Measurements from ENCODE around the gene ELL.

Gene ELL

DNA sequence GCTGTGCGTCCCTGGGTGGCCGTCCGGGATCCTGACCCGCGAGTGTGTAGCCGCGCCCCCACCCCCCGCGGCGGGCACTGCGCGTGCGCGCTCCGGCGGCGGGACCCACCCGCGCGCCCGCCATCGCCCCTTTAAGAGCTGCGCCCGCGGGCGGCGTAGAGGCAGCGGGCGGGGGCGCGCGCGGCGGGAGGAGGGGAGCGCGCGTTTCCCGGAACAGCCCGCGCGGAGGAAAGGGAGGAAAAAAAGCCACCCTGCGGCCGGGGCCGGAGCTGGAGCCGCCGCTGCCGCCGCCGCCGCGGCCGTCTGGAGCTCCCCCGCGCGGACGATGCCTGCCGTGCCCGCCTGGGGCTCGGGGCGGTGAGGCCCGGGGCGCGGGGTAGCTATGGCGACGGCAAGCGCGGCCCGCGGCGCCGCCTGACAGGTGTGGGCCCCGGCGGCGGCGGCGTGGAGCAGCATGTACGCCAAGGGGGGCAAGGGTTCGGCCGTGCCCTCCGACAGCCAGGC lies 102.6 kb downstream of the ELL start, which contains the start of gene SSBP4:
Gene SSBP4, plus strand, starts transcription at position 204 of the 504 bp plus-strand sequence. Its CDS starts 251 bp downstream, at position 455.
- whole genome bisulfite sequencing (ENCODE audit: extremely low coverage, insufficient coverage, low lambda C conversion rate) = no CpG with 5 or more reads among the region's 80 CpGs
- H3K23ac ChIP-seq (ENCODE audit: low read length) = no peak within 1 kb of the TSS
- peaks cover 8% of the 10 kb centered on the region for H3K79me1 ChIP-seq (ENCODE audit: low read length)
- H3K79me2 ChIP-seq (ENCODE audit: control insufficient read depth, insufficient read depth, low read length) = peaks cover 7% of the 10 kb centered on the region
- no peaks in the 10 kb centered on the region for H3K27me3 ChIP-seq (ENCODE audit: insufficient read depth, low read length, poor library complexity)
- H3K4me3 ChIP-seq (ENCODE audit: low read length) = peak within 1 kb of the TSS; percentile 29
- no peak within 1 kb of the TSS for H2BK15ac ChIP-seq (replicated peaks; ENCODE audit: low read depth)
- peak within 1 kb of the TSS; percentile 31 for H3K27ac ChIP-seq (ENCODE audit: low read depth, low read length)
- peak within 1 kb of the TSS; percentile 45 for H3K4me2 ChIP-seq (ENCODE audit: low read length)
- H2BK120ac ChIP-seq (ENCODE audit: low read depth, low read length) = peak within 1 kb of the TSS; percentile 14
- no peak within 1 kb of the TSS for H4K5ac ChIP-seq (ENCODE audit: low read length)
- H3K9ac ChIP-seq (ENCODE audit: low read length) = peak within 1 kb of the TSS; percentile 70
- H3K56ac ChIP-seq (ENCODE audit: low read length) = peak within 1 kb of the TSS; percentile 95
- H3K4me1 ChIP-seq (ENCODE audit: control insufficient read depth, low read depth, low read length) = peaks cover 7% of the 10 kb centered on the region
- H3K4ac ChIP-seq (ENCODE audit: low read depth, low read length) = peak within 1 kb of the TSS; percentile 58
- H3K36me3 ChIP-seq (ENCODE audit: control insufficient read depth, insufficient read depth, low read length) = no peaks in the 10 kb centered on the region
- H2BK5ac ChIP-seq (ENCODE audit: low read length) = peak within 1 kb of the TSS; percentile 45
- peak within 1 kb of the TSS; percentile 54 for H2AK5ac ChIP-seq (ENCODE audit: low read length)
- no peak within 1 kb of the TSS for H4K8ac ChIP-seq (ENCODE audit: low read depth, low read length)
- peak; percentile 86 for DNase-seq
- peak within 1 kb of the TSS; percentile 20 for H3K18ac ChIP-seq (ENCODE audit: low read length)

DNA sequence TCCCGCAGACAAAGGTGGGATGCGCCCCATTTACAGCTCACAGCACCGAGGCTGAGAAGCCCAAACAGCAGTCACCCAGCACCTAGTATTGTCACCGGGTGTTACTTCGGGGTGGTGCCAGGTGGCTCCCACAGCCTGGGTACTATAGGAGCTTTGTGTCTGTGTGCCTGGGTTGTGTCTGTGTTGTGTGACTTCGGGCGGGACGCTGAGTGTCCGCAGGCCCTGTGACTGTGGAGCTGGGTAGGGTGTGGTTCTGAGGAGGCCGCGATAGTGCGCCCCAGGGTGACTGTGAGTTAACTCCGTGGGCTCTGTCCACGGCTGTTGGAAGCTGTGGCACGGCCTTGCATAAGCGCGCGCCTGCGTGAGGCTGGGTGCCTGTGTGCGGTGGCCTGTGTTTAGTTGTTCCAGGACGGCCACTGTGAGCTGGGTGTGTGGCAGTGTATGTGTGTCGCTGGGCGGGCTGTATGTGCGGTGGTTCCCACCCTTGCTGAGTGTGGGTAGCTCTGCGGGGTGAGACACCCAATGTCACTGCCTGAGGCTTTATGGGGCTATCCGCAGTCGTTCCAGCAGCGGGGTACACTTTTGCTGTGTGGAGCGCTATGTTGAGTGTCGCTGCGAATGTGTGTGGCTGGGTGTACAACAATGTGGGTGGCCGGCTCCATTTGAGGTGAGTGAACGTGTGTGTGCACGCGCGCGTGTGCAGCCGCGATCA lies 103.2 kb downstream of the ELL start:
- H3K4ac ChIP-seq (ENCODE audit: low read depth, low read length) = no peak overlapping the region
- H3K23ac ChIP-seq (ENCODE audit: low read length) = no peak overlapping the region
- H4K5ac ChIP-seq (ENCODE audit: low read length) = no peak overlapping the region
- no peaks in the 10 kb centered on the region for H3K27me3 ChIP-seq (ENCODE audit: insufficient read depth, low read length, poor library complexity)
- H3K9ac ChIP-seq (ENCODE audit: low read length) = peak overlapping the region; percentile 70
- no peak overlapping the region for H3K4me3 ChIP-seq (ENCODE audit: low read length)
- H3K56ac ChIP-seq (ENCODE audit: low read length) = peak overlapping the region; percentile 95
- peak overlapping the region; percentile 45 for H2BK5ac ChIP-seq (ENCODE audit: low read length)
- WGBS (ENCODE audit: extremely low coverage, insufficient coverage, low lambda C conversion rate) = no CpG with 5 or more reads among the region's 39 CpGs
- H2BK120ac ChIP-seq (ENCODE audit: low read depth, low read length) = peak overlapping the region; percentile 14
- H3K18ac ChIP-seq (ENCODE audit: low read length) = peak overlapping the region; percentile 5
- H3K4me2 ChIP-seq (ENCODE audit: low read length) = peak overlapping the region; percentile 19
- H3K4me1 ChIP-seq (ENCODE audit: control insufficient read depth, low read depth, low read length) = peaks cover 7% of the 10 kb centered on the region
- DNase-seq = no peak
- peaks cover 8% of the 10 kb centered on the region for H3K79me1 ChIP-seq (ENCODE audit: low read length)
- no peak overlapping the region for H4K8ac ChIP-seq (ENCODE audit: low read depth, low read length)
- peak overlapping the region; percentile 31 for H3K27ac ChIP-seq (ENCODE audit: low read depth, low read length)
- H2BK15ac ChIP-seq (replicated peaks; ENCODE audit: low read depth) = no peak overlapping the region
- peak overlapping the region; percentile 54 for H2AK5ac ChIP-seq (ENCODE audit: low read length)
- H3K79me2 ChIP-seq (ENCODE audit: control insufficient read depth, insufficient read depth, low read length) = peaks cover 7% of the 10 kb centered on the region
- no peaks in the 10 kb centered on the region for H3K36me3 ChIP-seq (ENCODE audit: control insufficient read depth, insufficient read depth, low read length)

DNA sequence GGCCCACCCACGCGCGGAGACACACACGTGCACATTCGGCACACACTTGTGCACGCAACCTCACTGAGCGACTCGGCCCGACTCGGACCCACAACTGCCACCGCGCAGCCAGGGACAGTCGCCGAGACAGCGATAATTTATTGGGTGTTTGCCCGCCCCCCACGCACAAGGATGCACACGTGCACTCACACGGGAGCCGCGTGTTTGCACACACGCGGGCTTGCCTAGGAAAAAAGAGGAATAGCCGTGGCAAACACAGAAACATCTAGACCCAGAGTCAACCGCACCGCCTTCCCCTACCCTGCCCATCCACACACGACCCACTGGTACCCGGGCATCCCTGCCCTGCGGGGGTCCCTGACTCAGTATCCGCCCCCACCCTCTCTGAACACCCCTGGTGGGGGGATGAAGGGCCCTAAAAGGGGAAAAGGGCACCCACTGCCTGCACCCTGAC lies 103.8 kb downstream of the ELL start:
- WGBS (ENCODE audit: extremely low coverage, insufficient coverage, low lambda C conversion rate) = no CpG with 5 or more reads among the region's 30 CpGs
- H3K23ac ChIP-seq (ENCODE audit: low read length) = no peak overlapping the region
- H2BK5ac ChIP-seq (ENCODE audit: low read length) = peak overlapping the region; percentile 80
- H3K4ac ChIP-seq (ENCODE audit: low read depth, low read length) = peak overlapping the region; percentile 9
- no peak overlapping the region for H3K4me3 ChIP-seq (ENCODE audit: low read length)
- H2BK15ac ChIP-seq (replicated peaks; ENCODE audit: low read depth) = no peak overlapping the region
- no peaks in the 10 kb centered on the region for H3K36me3 ChIP-seq (ENCODE audit: control insufficient read depth, insufficient read depth, low read length)
- peak overlapping the region; percentile 95 for H3K56ac ChIP-seq (ENCODE audit: low read length)
- peak overlapping the region; percentile 29 for H3K18ac ChIP-seq (ENCODE audit: low read length)
- peak overlapping the region; percentile 82 for H3K9ac ChIP-seq (ENCODE audit: low read length)
- H2AK5ac ChIP-seq (ENCODE audit: low read length) = peak overlapping the region; percentile 74
- H3K27ac ChIP-seq (ENCODE audit: low read depth, low read length) = peak overlapping the region; percentile 31
- peaks cover 7% of the 10 kb centered on the region for H3K4me1 ChIP-seq (ENCODE audit: control insufficient read depth, low read depth, low read length)
- no peak for DNase-seq
- no peak overlapping the region for H4K5ac ChIP-seq (ENCODE audit: low read length)
- no peak overlapping the region for H4K8ac ChIP-seq (ENCODE audit: low read depth, low read length)
- H3K27me3 ChIP-seq (ENCODE audit: insufficient read depth, low read length, poor library complexity) = no peaks in the 10 kb centered on the region
- peaks cover 5% of the 10 kb centered on the region for H3K79me2 ChIP-seq (ENCODE audit: control insufficient read depth, insufficient read depth, low read length)
- peaks cover 4% of the 10 kb centered on the region for H3K79me1 ChIP-seq (ENCODE audit: low read length)
- H2BK120ac ChIP-seq (ENCODE audit: low read depth, low read length) = peak overlapping the region; percentile 14
- H3K4me2 ChIP-seq (ENCODE audit: low read length) = peak overlapping the region; percentile 66

DNA sequence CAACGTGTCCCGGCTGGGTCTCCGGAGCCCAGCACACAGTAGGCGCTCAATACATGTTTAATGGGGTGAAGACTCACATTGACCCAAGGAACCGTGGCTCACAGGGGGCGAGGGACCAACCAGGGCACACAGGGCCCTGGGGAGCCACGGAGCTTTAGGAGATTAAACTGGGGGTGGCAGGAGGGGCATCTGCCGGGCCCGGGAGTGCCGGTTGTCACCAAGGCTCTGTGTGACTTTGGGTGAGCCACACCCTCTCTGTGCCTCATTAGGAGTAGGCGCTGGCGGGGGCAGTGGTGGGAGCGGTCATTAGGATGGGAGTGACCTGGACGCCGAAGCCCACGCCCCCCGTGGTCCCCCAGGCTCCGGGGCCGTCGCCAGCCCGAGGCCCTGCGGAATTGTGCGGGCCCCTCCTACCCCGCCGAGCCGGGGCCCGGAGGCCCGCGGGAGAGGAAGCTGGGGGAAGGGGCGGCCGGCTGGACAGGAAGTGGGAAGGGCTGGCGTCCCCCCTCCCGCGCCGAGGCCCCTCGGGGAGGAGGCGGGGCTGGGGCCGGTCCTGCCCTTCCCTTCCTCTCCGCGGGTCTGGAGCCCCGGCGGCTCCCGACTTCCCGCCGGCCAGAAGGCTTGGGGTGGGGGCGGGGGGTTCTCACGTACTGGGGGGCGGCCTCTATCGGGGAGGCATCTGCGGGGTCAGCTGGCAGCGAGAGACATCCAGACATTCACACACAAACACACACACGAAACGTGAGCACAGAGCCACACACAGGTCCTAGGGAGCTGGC lies 104.4 kb downstream of the ELL start:
- peaks cover 4% of the 10 kb centered on the region for H3K79me1 ChIP-seq (ENCODE audit: low read length)
- peak overlapping the region; percentile 78 for H3K18ac ChIP-seq (ENCODE audit: low read length)
- H3K56ac ChIP-seq (ENCODE audit: low read length) = peak overlapping the region; percentile 95
- peak overlapping the region; percentile 90 for H3K4ac ChIP-seq (ENCODE audit: low read depth, low read length)
- H3K27ac ChIP-seq (ENCODE audit: low read depth, low read length) = peak overlapping the region; percentile 91
- H2AK5ac ChIP-seq (ENCODE audit: low read length) = peak overlapping the region; percentile 74
- peak overlapping the region; percentile 88 for H3K4me2 ChIP-seq (ENCODE audit: low read length)
- peaks cover 7% of the 10 kb centered on the region for H3K4me1 ChIP-seq (ENCODE audit: control insufficient read depth, low read depth, low read length)
- H3K36me3 ChIP-seq (ENCODE audit: control insufficient read depth, insufficient read depth, low read length) = no peaks in the 10 kb centered on the region
- H2BK15ac ChIP-seq (replicated peaks; ENCODE audit: low read depth) = no peak overlapping the region
- no peak overlapping the region for H4K5ac ChIP-seq (ENCODE audit: low read length)
- no CpG with 5 or more reads among the region's 53 CpGs for whole genome bisulfite sequencing (ENCODE audit: extremely low coverage, insufficient coverage, low lambda C conversion rate)
- H2BK120ac ChIP-seq (ENCODE audit: low read depth, low read length) = peak overlapping the region; percentile 16
- H3K79me2 ChIP-seq (ENCODE audit: control insufficient read depth, insufficient read depth, low read length) = peaks cover 5% of the 10 kb centered on the region
- H3K27me3 ChIP-seq (ENCODE audit: insufficient read depth, low read length, poor library complexity) = no peaks in the 10 kb centered on the region
- H4K8ac ChIP-seq (ENCODE audit: low read depth, low read length) = peak overlapping the region; percentile 58
- no peak overlapping the region for H3K4me3 ChIP-seq (ENCODE audit: low read length)
- DNase-seq = peak; percentile 94
- H2BK5ac ChIP-seq (ENCODE audit: low read length) = peak overlapping the region; percentile 80
- H3K9ac ChIP-seq (ENCODE audit: low read length) = peak overlapping the region; percentile 82
- H3K23ac ChIP-seq (ENCODE audit: low read length) = no peak overlapping the region

DNA sequence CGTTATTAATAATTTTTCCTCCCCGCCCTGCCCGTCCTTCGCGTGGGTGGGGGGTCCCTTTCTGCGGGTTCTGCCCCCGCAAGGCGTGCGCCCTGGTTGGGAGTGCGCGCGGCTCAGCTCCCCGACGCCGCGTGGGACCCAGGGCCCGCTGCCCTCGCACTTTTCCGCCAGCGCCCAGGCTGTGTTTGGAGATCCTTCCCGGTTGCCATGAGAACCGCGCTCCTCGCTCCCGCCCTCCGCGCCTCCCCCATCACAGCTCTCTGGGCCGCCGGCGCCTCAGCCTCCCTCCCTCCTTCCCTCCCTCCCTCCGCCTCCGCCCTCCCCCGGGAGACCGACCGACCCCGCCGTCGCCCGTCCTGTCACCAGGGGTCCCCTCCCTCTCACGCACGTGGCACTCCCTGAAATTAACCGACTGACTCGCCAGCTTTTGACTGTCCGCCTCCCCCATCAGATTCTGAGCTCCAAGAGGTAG lies 105.1 kb downstream of the ELL start:
- H3K79me2 ChIP-seq (ENCODE audit: control insufficient read depth, insufficient read depth, low read length) = peaks cover 2% of the 10 kb centered on the region
- peaks cover 4% of the 10 kb centered on the region for H3K79me1 ChIP-seq (ENCODE audit: low read length)
- peak overlapping the region; percentile 96 for H3K27ac ChIP-seq (ENCODE audit: low read depth, low read length)
- H3K9ac ChIP-seq (ENCODE audit: low read length) = peak overlapping the region; percentile 60
- H3K27me3 ChIP-seq (ENCODE audit: insufficient read depth, low read length, poor library complexity) = no peaks in the 10 kb centered on the region
- peak; percentile 96 for DNase-seq
- H4K8ac ChIP-seq (ENCODE audit: low read depth, low read length) = peak overlapping the region; percentile 58
- H3K36me3 ChIP-seq (ENCODE audit: control insufficient read depth, insufficient read depth, low read length) = no peaks in the 10 kb centered on the region
- H3K18ac ChIP-seq (ENCODE audit: low read length) = peak overlapping the region; percentile 78
- H3K56ac ChIP-seq (ENCODE audit: low read length) = peak overlapping the region; percentile 85
- peak overlapping the region; percentile 57 for H2BK5ac ChIP-seq (ENCODE audit: low read length)
- no peak overlapping the region for H3K23ac ChIP-seq (ENCODE audit: low read length)
- H2BK120ac ChIP-seq (ENCODE audit: low read depth, low read length) = peak overlapping the region; percentile 49
- peaks cover 7% of the 10 kb centered on the region for H3K4me1 ChIP-seq (ENCODE audit: control insufficient read depth, low read depth, low read length)
- no peak overlapping the region for H2AK5ac ChIP-seq (ENCODE audit: low read length)
- no peak overlapping the region for H2BK15ac ChIP-seq (replicated peaks; ENCODE audit: low read depth)
- WGBS (ENCODE audit: extremely low coverage, insufficient coverage, low lambda C conversion rate) = no CpG with 5 or more reads among the region's 44 CpGs
- no peak overlapping the region for H4K5ac ChIP-seq (ENCODE audit: low read length)
- peak overlapping the region; percentile 88 for H3K4me2 ChIP-seq (ENCODE audit: low read length)
- no peak overlapping the region for H3K4me3 ChIP-seq (ENCODE audit: low read length)
- H3K4ac ChIP-seq (ENCODE audit: low read depth, low read length) = peak overlapping the region; percentile 90
